Spleen (tissue), 7 donors: ENCODE measurements around the gene NFRKB.
"Not testable (repeated sequence)": the region's sequence is repeated elsewhere in the genome, so short reads cannot be mapped to it uniquely, and the experiment has no call there.

Experiments
- POLR2A ChIP-seq, 3 donors: fragments of 450-650 bp; IDR thresholded peaks; one replicate each; pipeline ENCODE4 v1.5.1; 2017; ENCODE audit warnings: antibody characterized with exemption in 3 of 3, mild to moderate bottlenecking in 1 of 3
- POLR2AphosphoS5 ChIP-seq, 3 donors: sonication (generic); formaldehyde crosslinking; IDR thresholded peaks; one replicate each; pipeline ENCODE4 v1.5.1; 2017; ENCODE audit warnings: antibody characterized with exemption in 3 of 3
- TF ChIP-seq, protein P1 (sequence below), 11 experiments: fragments of 200-600 bp in 7 of 11; fragments of 450-650 bp in 4 of 11; sonication (generic) in 4 of 11; IDR thresholded peaks in 8 of 11; conservative IDR thresholded peaks in 3 of 11; 1 replicate in 7 of 11; 2 replicates in 4 of 11; pipeline versions ENCODE4 v1.4.0 to v1.8.0; 2016 to 2021; ENCODE audit warnings: antibody characterized with exemption in 11 of 11, inconsistent platforms in 4 of 11, mild to moderate bottlenecking in 1 of 11
- donor health status: DM: no; HTN: no; CAD: no; lungs with moderate emphysema.
- donor health status: DM: no; HTN: no; CAD: no.
- donor health status: DM: no; HTN: no; CAD: no.

DNA sequence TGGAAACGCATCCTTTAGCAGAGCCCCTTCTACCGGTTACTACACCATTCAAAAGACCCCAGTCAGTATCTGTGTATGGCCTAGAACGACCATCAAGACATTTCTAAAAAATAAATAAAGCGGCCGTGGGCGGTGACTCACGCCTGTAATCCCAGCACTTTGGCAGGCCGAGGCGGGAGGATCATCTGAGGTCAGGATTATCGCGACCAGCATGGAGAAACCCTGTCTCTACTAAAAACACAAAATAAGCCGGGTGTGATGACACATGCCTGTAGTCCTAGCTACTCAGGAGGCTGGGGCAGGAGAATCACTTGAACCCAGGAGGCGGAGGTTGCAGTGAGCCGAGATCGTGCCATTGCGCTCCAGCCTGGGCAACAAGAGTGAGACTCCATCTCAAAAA, 26.8 kb downstream of the NFRKB start:
- TF ChIP-seq, protein P1, sequence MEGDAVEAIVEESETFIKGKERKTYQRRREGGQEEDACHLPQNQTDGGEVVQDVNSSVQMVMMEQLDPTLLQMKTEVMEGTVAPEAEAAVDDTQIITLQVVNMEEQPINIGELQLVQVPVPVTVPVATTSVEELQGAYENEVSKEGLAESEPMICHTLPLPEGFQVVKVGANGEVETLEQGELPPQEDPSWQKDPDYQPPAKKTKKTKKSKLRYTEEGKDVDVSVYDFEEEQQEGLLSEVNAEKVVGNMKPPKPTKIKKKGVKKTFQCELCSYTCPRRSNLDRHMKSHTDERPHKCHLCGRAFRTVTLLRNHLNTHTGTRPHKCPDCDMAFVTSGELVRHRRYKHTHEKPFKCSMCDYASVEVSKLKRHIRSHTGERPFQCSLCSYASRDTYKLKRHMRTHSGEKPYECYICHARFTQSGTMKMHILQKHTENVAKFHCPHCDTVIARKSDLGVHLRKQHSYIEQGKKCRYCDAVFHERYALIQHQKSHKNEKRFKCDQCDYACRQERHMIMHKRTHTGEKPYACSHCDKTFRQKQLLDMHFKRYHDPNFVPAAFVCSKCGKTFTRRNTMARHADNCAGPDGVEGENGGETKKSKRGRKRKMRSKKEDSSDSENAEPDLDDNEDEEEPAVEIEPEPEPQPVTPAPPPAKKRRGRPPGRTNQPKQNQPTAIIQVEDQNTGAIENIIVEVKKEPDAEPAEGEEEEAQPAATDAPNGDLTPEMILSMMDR (IDR thresholded peaks at IDR 0.05 in 8 of 11, conservative IDR thresholded peaks at IDR 0.05 in 3 of 11) = not testable (repeated sequence)
- not testable (repeated sequence) for TF ChIP-seq POLR2A, POLR2AphosphoS5 (IDR thresholded peaks at IDR 0.05)
